HG02970 (cell line): Measurements from ENCODE around the gene KRT33A.

ENCODE experiments used
- ATAC-seq: cut with Tn5 transposase; IDR thresholded peaks from one replicate; pipeline ENCODE4 v1.9.1; 2021; ENCODE audit warnings: mild to moderate bottlenecking, moderate library complexity, moderate number of reproducible peaks; ENCODE audit not compliant: unreplicated experiment, low FRiP score

KRT33A gene

GRCh38 chr17:41308251-41308917, 42.2 kb downstream of the KRT33A start:
- ATAC-seq = no peak

DNA sequence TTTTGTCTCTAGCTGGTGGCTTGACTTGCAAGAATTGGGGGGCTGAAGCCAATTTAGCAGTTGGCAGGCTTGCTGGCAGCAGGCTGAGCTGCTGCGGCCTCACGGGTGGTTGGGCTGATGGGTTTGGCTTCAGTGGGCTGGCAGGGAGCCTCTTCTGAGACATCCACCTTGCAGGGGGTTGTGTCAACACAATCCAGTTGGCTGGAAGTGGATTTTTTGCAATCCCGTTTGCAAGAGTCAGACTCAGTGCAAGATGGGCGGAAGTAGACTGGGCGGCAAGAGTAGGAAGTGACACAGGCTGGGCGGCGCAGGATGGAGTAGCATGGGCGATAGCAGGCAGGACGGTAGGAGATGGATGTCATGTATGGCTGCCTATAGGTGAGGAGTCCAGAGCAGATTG, 43.0 kb downstream of the KRT33A start:
- ATAC-seq = no peak

GRCh38 chr17:41304091-41304490, 46.5 kb downstream of the KRT33A start:
- no peak for ATAC-seq

GRCh38 chr17:41302981-41303380, 47.6 kb downstream of the KRT33A start:
- no peak for ATAC-seq

GRCh38 chr17:41301916-41302901, 48.4 kb downstream of the KRT33A start, which contains the start of gene KRTAP29-1:
Gene KRTAP29-1, minus strand, starts transcription at chr17:41302851. Its CDS starts 0 bp downstream, at chr17:41302851.
- no peak for ATAC-seq

GRCh38 chr17:41301204-41301790, 49.3 kb downstream of the KRT33A start:
- no peak for ATAC-seq

- no peak for ATAC-seq
Measured at GRCh38 chr17:41298458-41299135, 52.0 kb downstream of the KRT33A start.

- no peak for ATAC-seq
Measured at GRCh38 chr17:41296846-41297245, 53.8 kb downstream of the KRT33A start.
